Bone marrow (tissue), 2 donors: ENCODE data around the gene HPDL.

Experiments used
- DNase-seq, 2 donors: peaks; one replicate each; lab custom pipeline; 2025; lab: John Stamatoyannopoulos, UW

HPDL gene

DNA sequence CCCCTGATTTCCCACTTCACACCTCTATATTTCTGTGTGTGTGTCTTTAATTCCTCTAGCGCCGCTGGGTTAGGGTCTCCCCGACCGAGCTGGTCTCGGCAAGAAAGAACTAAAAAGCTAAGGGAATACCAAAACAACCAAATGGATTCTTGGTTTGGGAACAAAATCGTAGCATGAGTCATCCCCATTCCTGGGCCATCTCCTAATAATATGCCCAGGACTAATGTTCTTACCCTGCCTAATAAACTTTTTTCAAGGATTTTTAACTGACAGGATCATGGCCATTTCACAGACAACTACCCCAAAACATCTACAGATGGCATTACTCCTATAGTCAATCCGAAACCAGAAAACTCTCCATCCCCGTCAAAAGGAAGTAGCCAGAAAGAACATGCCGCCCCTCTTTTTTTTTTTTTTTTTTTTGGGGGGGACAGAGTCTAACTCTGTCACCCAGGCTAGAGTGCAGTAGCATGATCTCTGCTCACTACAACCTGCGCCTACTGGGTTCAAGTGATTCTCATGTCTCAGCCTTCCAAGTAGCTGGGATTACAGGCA, 4.1 kb upstream of the HPDL start:
- DNase-seq: no peak

DNA sequence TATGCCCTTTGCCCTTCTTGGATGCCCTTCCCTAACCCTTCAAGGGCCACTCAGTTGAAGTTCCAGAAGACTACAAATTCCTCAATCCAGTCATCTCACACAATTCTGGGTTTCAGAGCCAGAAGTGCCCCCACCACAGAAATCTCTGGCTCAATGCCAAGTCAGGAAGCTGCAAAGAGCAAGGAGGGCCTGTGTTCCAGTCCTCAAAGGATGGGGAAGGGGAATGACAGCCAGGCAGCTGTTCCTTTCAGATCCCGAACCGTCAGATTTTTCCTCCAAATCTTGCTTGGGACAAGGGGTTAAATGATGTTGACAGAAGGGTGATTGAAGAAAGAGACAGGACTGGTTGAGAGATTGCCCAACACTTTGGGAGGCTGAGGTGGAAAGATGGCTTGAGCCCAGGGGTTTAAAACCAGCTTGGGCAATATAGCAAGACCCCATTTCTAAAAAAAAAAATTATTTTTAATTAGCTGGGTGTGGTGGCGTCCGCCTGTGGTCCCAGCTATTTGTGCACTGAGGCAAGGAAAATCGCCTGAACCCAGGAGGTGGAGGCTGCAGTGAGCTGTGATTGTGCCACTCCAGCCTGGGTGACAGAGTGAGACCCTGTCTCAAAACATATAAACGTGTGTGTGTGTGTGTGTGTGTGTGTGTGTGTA, 716 bp upstream of the HPDL start:
- no peak for DNase-seq

DNA sequence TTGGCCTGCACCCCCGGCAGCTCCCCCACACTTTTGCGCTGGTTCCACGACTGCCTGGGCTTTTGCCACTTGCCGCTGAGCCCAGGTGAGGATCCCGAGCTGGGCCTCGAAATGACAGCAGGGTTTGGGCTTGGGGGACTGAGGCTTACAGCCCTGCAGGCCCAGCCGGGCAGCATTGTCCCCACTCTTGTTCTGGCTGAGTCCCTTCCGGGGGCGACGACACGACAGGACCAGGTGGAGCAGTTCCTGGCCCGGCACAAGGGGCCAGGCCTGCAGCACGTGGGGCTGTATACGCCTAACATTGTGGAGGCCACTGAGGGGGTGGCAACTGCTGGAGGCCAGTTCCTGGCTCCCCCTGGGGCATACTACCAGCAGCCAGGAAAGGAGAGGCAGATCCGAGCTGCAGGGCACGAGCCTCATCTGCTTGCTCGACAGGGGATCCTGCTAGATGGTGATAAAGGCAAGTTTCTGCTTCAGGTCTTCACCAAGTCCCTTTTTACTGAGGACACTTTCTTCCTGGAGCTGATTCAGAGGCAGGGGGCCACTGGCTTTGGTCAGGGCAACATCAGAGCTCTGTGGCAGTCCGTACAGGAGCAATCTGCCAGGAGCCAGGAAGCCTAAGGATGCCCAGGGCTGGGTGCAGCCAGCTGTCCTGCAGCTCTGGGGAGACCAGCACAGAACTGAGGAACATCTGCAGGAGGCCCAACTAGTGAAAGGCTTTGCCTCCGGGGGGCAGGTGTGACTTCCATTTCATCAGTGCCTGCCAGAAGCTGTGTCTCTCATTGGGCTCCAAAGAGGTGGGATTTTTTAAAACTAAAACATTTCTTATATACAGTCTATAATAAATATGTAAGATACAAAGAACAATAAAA, 1.2 kb downstream of the HPDL start:
- no peak for DNase-seq

DNA sequence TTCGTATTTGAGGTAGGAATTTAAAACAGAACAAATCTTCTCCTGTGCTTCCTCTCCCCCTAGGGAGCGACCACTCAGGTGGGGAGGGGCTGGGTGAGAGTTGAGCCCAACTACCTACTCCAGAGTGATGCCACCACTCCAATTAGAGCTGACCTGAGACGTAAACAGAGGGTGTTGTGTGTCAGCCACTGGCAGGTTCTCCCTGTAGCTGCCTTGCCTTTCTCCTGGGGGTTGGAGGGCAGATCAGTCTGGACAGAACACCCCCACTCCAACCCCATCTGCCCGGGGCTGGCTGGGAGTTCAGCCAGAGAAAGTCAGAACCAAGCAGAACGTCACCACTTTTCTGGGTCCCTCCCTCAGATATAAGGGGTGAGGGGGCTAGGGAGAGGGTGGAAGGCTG, 2.0 kb downstream of the HPDL start:
- DNase-seq: no peak

DNA sequence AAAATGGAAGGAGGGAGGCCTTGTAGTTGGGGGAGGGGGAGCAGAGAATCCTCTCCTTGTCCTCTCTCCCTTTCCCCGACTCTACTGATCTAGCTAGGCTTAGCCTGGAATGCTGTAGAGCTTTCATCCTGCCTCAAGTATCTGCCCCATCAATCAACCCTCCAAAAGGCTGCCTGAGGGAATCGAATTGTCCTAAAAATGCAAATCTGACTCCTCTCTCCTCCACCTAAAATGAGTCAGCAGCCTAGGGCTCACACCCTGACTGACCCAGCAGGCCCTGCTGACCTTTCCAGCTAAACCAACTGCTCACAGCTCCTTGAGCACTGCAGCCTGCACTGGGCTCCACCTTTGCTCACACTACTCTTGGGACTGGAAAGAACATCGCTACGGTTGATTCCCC, 2.8 kb downstream of the HPDL start:
- no peak for DNase-seq

- no peak for DNase-seq
These were observed 5.0 kb downstream of the HPDL start for GRCh38 chr1:45331436-45332345.

GRCh38 chr1:45332346-45332720, 5.6 kb downstream of the HPDL start:
- DNase-seq: no peak

DNA sequence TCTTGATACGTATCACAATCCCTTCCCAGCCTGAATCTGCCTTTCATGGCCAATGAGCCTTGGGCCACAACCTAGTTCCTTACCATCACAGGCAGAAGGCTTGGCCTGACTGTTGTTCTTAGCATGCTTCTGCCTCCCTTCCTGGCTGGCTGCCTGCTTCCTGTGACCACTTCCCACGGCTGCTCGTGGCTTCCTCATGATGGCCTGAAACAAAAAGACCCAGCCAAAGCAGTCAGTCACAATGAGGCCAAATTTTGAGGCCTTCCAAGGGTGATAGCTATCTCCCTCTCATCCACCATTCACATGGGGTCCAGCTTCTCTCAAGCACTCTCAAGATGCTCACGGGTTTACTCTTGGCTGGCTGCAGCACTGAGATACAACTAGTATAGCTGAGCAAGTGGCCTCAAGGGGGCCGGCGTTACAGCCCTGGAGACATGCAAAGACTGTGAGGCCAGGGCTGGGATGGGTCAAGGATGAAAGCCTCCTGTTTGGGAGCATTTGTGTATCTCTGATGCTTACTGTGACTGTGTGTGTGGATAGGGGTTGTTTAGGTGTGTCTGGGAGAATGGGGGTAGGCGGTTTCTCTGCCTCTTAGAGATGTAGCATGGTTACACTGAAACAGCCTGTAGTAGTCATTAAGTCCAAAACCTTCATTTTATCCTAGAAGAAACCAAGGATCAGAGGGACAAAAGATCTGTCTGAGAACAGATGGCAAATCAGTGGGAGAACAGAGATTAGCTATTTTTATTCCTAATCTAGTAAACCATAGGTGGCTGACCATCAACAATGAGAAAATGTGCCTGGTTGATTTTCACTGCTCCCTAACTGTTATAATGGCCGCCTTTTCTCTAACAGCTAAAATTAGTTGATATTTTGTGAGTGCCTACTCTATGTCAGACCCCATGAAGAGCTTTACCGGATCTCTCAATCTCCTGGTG, 7.9 kb downstream of the HPDL start:
- peak in 1 of 2 donors; percentile 34 for DNase-seq

- no peak for DNase-seq
These were observed 9.2 kb downstream of the HPDL start for GRCh38 chr1:45335855-45336324.

- DNase-seq: no peak
These were observed 11.1 kb downstream of the HPDL start for GRCh38 chr1:45337630-45338325.

GRCh38 chr1:45339789-45340558, 13.3 kb downstream of the HPDL start, which contains the start of the genes MUTYH and TOE1:
Gene MUTYH, minus strand, starts transcription at chr1:45340440. Its CDS starts 5,935 bp downstream, at chr1:45334505.
Gene TOE1, plus strand, starts transcription at chr1:45340170. Its CDS starts 83 bp downstream, at chr1:45340253.
- peak; percentile 81 to 84 for DNase-seq

GRCh38 chr1:45340816-45341466, 14.2 kb downstream of the HPDL start:
- DNase-seq: no peak

GRCh38 chr1:45344499-45344898, 17.8 kb downstream of the HPDL start:
- DNase-seq: no peak

- no peak for DNase-seq
These were observed 18.3 kb downstream of the HPDL start for GRCh38 chr1:45345014-45345413.

GRCh38 chr1:45346473-45346872, 19.8 kb downstream of the HPDL start:
- no peak for DNase-seq

GRCh38 chr1:45348020-45348419, 21.3 kb downstream of the HPDL start:
- no peak for DNase-seq

- DNase-seq: no peak
These were observed 21.9 kb downstream of the HPDL start for GRCh38 chr1:45348609-45348965.

DNA sequence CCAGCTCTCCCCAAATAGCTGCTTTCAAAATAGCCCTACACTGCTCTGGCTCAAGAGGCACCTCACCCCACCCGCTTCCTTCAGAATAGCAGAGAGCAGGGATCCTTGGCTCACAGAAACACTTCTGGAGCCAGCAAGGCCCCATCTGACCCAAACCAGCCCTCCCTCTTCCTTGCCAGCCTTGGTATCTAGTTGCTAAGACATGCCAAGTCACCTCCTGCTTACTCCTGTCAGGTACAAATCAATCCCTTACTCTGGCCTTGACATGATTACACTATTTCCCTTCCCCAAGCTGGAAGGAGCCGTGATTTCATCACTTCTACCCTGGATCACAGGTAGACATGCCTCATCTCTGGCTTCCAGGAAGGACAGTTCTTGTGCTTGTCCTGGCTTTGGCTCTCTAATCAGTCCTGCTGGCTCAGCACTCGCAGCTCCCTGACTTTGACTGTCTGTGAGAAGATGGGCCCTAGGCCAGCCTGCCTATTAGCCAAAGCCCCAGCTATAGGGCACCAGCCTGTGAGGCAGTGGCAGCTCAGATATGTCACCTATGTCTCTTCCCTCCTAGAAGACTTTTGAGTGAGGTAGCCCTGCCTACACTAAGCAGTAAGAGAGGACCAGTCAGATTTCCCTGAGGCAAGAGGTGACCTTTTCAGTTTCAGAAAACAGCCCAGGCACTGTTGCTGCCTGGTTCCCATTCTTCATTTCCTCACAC, 22.4 kb downstream of the HPDL start:
- DNase-seq: no peak
